GM10248 (cell line): ENCODE results near the gene ASIC2.

Experiments used
- CTCF ChIA-PET: fragments of 300-600 bp; sonication (Branson Sonifier 250); formaldehyde crosslinking; extraction: SDS; loops from one replicate; lab custom pipeline; 2021; ENCODE audit warnings: antibody characterized with exemption; lab: Yijun Ruan, JAX
- POLR2A ChIA-PET: fragments of 350-650 bp; sonication (Branson Sonifier 250); formaldehyde crosslinking; extraction: SDS; loops from one replicate; lab custom pipeline; 2020; ENCODE audit warnings: antibody characterized with exemption; lab: Yijun Ruan, JAX
- DNase-seq: peaks from one replicate; pipeline ENCODE4 v3.0.0; 2012; ENCODE audit errors: extremely low spot score
- TF ChIP-seq, protein P1 (sequence below): IDR thresholded peaks from 2 replicates; pipeline ENCODE4 v1.5.1; 2012; ENCODE audit warnings: mild to moderate bottlenecking, low read depth; ENCODE audit errors: extremely low read depth, missing control alignments, control extremely low read depth

Gene ASIC2

DNA sequence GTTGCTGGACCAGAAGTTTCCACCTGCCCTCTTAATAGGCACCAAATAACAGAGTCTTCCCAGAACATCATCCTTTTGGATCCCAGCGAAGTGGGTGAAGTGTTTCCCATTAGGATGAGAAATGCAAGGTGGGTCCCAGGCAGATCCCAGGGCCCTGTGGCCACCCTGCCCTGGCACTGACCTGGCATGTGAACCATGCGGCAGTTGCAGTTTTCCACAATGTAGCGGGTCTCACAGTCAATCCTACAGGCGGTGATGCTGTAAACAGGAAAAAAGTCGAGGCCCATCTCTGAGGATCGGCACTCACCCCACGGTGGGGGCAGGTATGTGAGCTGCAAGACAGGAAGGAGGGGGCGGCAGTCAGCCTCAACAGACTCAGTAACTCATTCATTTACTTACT lies 265.0 kb downstream of the ASIC2 start:
- CTCF ChIA-PET: no interaction called here
- POLR2A ChIA-PET: no interaction called here
- TF ChIP-seq, protein P1, sequence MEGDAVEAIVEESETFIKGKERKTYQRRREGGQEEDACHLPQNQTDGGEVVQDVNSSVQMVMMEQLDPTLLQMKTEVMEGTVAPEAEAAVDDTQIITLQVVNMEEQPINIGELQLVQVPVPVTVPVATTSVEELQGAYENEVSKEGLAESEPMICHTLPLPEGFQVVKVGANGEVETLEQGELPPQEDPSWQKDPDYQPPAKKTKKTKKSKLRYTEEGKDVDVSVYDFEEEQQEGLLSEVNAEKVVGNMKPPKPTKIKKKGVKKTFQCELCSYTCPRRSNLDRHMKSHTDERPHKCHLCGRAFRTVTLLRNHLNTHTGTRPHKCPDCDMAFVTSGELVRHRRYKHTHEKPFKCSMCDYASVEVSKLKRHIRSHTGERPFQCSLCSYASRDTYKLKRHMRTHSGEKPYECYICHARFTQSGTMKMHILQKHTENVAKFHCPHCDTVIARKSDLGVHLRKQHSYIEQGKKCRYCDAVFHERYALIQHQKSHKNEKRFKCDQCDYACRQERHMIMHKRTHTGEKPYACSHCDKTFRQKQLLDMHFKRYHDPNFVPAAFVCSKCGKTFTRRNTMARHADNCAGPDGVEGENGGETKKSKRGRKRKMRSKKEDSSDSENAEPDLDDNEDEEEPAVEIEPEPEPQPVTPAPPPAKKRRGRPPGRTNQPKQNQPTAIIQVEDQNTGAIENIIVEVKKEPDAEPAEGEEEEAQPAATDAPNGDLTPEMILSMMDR: no peak
- DNase-seq: no peak

DNA sequence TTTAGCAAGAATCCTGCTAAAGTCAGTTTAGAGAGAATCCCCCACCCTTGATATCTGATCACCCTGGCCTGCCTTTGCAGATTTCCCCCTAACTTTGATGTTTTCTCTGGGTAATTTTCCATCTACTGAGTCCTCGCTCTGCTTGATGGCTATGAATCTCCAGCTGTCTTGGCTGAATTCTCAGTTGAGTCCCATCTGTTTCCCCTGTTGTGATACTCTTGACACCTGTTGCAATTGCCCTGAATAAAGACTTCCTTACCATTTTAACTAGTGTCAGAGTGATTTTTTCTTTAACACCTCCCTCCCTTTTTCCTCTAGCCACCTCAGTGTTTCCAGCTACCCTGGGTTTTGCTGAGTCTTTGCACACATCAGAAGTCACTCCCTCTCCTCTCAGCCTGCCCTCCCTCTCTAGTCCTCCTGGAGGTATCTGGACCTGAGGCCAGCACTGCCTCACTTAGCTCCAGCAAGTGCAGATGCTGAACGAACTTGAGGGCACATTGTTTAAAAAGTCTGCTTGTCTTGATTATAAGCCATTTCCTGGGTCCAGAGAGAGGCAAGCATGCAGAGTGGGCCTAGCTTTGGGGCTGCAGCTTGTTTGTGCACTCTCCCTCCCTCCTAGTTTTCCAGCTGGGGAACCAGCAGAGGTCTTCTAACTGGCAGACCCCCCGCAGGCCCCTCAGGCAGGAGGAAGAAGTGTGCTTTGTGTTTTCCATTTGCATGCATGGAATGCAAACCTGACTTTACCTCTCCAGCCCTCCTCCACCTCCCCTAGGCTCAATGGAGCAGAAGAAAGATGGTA lies 268.2 kb downstream of the ASIC2 start:
- POLR2A ChIA-PET: no interaction called here
- CTCF ChIA-PET: interaction anchor here (2.7 kb wide), 1 partner anchor 25 kb away, joined by 8 read pairs; no protein-coding TSS in a partner anchor
- TF ChIP-seq, protein P1: no peak

DNA sequence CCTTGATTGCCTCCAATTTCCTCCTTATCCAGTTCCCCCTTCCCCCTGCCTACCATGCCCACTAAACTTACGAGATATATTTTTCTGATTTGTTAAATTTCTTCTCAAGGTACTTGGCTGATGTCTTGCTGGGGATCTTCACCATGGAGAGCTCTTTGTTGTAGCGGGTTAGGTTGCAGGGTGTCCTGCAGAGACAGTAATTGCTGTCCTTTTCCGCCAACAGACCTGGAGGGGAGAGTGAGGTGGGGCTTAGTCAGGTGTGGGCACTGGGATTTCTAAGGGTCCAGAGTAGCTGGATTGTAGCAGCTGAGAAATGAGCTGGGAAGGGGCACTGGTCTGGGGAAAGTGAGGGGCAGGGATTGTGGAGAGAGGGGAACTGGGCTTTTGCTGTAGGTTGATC lies 269.3 kb downstream of the ASIC2 start:
- TF ChIP-seq, protein P1: no peak
- no peak for DNase-seq
- CTCF ChIA-PET: interaction anchor here (1.0 to 1.3 kb wide), 2 partner anchors 14 to 25 kb away, joined by 3 to 5 read pairs; no protein-coding TSS in a partner anchor
- POLR2A ChIA-PET: no interaction called here

More for the DNA sequence above, 268.2 kb downstream of the ASIC2 start:
- DNase-seq: no peak

DNA sequence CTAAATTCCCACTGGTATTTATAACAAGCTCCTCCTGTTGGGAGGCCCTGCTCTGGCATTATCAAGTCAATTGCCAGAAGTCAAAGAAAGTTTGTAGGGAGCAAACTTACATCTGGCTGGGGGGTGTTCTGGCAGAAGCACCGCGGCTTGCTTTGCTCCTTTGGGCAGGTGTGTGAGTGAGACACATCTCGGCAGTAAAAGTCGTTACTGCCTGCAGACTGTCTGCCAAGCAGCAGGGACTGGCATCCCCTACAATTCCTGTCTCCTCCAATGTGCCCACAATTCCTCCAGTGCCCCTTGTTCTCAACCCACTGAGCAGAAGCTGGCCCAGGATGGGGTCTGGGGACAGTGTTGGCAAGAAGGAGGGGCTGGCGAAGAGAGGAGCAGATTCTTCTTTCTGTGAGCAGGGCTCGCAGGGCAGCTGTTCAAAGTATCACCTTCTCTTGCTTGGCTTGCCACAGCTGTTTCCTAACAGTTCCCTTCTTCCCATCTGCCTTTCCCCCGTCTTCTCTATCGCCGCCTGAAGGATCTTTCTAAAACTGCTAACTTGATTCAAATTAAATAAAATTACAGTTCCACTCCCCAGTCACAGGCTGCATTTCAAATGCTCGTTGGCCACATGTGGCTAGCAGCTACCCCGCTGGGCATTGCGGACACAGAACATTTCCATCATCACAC lies 271.2 kb downstream of the ASIC2 start:
- ChIA-PET POLR2A (no interaction called here), CTCF (interaction anchor here (1.0 to 1.6 kb wide), 3 partner anchors 10 to 24 kb away, joined by 3 to 4 read pairs (median 4); no protein-coding TSS in a partner anchor)
- DNase-seq: no peak
- TF ChIP-seq, protein P1: no peak

DNA sequence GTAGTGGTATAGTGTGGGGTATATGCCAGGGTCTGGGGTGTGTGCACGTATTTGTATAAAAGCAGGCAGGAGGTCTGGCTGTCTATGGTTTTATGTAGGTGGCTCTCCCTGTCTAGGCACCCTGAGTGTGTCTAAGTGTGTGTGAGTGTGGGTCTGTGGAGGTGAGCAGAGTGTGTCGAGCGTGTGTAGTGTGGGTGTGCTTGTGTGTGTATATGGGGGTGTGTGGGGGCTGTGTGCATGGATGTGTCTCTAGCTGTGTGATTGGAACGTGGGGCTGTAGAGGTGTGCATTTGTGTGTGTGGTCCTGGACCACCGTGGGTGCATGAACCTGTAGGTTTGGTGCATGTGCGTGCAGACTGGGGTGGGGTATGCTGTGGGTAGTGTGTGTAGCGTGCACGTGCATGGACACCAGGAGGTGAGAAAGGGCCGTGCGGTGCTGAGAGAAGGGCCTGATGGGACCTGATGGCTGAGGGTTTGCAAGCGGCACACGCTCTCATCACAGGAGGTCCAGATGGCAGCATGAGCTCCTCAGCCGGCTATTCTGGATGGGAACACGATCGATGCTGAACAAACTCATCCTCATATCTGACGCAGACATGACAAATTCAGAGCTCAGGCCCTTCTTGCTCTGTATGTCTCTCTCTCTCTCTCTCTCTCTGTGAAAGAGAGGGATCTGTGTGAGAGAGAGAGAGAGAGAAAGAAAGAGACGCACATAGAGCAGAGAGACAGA lies 273.8 kb downstream of the ASIC2 start:
- ChIA-PET POLR2A (no interaction called here), CTCF (interaction anchor here (0.9 to 1.3 kb wide), 2 partner anchors 30 to 69 kb away, joined by 3 read pairs; no protein-coding TSS in a partner anchor)
- TF ChIP-seq, protein P1: no peak
- no peak for DNase-seq

DNA sequence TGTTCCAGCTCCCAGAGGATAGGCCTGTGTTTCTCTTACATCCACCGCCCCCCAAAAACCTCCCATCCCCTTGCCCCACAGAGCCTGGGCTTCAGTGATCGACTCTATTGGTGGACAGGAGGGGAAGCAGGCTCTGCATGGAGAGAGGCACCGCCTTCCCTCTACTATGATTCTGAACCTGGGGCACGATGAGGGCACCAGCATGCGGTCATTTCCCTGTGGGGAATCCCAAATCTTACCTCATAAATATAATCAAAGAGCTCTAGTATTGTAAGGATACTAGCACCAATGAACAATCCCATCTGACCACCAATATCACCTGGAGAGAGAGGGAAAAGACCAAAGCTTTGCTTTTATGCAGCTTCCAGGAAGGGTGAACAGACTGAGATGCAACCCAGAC lies 275.7 kb downstream of the ASIC2 start:
- CTCF ChIA-PET: interaction anchor here (1.0 to 5.6 kb wide), 4 partner anchors 10 to 140 kb away, joined by 3 to 28 read pairs (median 4); no protein-coding TSS in a partner anchor
- POLR2A ChIA-PET: no interaction called here
- no peak for DNase-seq
- TF ChIP-seq, protein P1: no peak
